DND-41 (cell line): ENCODE data around the gene PCLO.

Experiments used
- ATAC-seq: fragments of 200-7000 bp; cut with Tn5 transposase; 3 replicates; pipeline ENCODE4 v1.9.1; 2021; ENCODE audit warnings: low read depth; ENCODE audit not compliant: insufficient read depth
- DNase-seq: peaks from one replicate; pipeline ENCODE4 v3.0.0-alpha.2; 2020
- H2AFZ ChIP-seq: 2 replicates; pipeline ENCODE4 v1.6.0; 2012; ENCODE audit warnings: low read depth, low read length
- H3K27ac ChIP-seq: 2 replicates; pipeline ENCODE4 v1.5.1; 2012; ENCODE audit warnings: low read length, inconsistent platforms
- H3K27me3 ChIP-seq: fragments of 200-600 bp; sonication (generic); 2 replicates; pipeline ENCODE4 v1.6.0; 2012; ENCODE audit warnings: low read length, mild to moderate bottlenecking, inconsistent platforms; ENCODE audit not compliant: insufficient read depth, poor library complexity
- H3K36me3 ChIP-seq: 2 replicates; pipeline ENCODE4 v1.5.1; 2012; ENCODE audit warnings: low read length, inconsistent platforms; ENCODE audit not compliant: insufficient read depth
- H3K4me1 ChIP-seq: 2 replicates; pipeline ENCODE4 v1.5.1; 2012; ENCODE audit warnings: mild to moderate bottlenecking, low read length; ENCODE audit not compliant: insufficient read depth
- H3K4me2 ChIP-seq: 2 replicates; pipeline ENCODE4 v1.6.0; 2012; ENCODE audit warnings: mild to moderate bottlenecking, moderate library complexity, low read length, inconsistent platforms; ENCODE audit not compliant: insufficient read depth
- H3K4me3 ChIP-seq, 2 experiments: fragments of 200-600 bp in 1 of 2; shearing (Covaris generic) in 1 of 2; 2 replicates each; pipeline ENCODE4 v1.5.1; 2012 to 2016; ENCODE audit warnings: inconsistent platforms in 2 of 2, low read length in 2 of 2, mild to moderate bottlenecking in 2 of 2, low read depth in 1 of 2, moderate library complexity in 1 of 2
- H3K79me2 ChIP-seq: 2 replicates; pipeline ENCODE4 v1.6.0; 2012; ENCODE audit warnings: low read length, inconsistent platforms; ENCODE audit not compliant: insufficient read depth
- H3K9ac ChIP-seq: 2 replicates; pipeline ENCODE4 v1.6.0; 2012; ENCODE audit warnings: low read depth, mild to moderate bottlenecking, inconsistent platforms, low read length, moderate library complexity
- H3K9me3 ChIP-seq: 2 replicates; pipeline ENCODE4 v1.5.1; 2012; ENCODE audit warnings: low read length, moderate library complexity, mild to moderate bottlenecking, inconsistent platforms; ENCODE audit not compliant: insufficient read depth, severe bottlenecking
- H4K20me1 ChIP-seq: 2 replicates; pipeline ENCODE4 v1.6.0; 2012; ENCODE audit warnings: low read length; ENCODE audit not compliant: insufficient read depth
- EZH2 ChIP-seq: IDR thresholded peaks from 3 replicates; pipeline ENCODE4 v1.6.1; 2012; ENCODE audit warnings: borderline replicate concordance, low read depth, mild to moderate bottlenecking, moderate library complexity, low read length, inconsistent platforms; ENCODE audit not compliant: severe bottlenecking
- TF ChIP-seq, protein P1 (sequence below): IDR thresholded peaks from 2 replicates; pipeline ENCODE4 v1.5.1; 2012; ENCODE audit warnings: borderline replicate concordance, low read length, moderate library complexity, mild to moderate bottlenecking; ENCODE audit not compliant: poor library complexity, severe bottlenecking; ENCODE audit errors: extremely low read depth

The PCLO gene

GRCh38 chr7:83153419-83153818 lies 9.3 kb downstream of the PCLO start:
- no peak overlapping the region for H2AFZ ChIP-seq
- no peaks in the 10 kb centered on the region for H3K36me3 ChIP-seq
- no peak overlapping the region for H3K27ac ChIP-seq
- no peak overlapping the region for H3K4me2 ChIP-seq
- H3K27me3 ChIP-seq, result no peaks in the 10 kb centered on the region
- no peak for ATAC-seq
- TF ChIP-seq, protein P1, sequence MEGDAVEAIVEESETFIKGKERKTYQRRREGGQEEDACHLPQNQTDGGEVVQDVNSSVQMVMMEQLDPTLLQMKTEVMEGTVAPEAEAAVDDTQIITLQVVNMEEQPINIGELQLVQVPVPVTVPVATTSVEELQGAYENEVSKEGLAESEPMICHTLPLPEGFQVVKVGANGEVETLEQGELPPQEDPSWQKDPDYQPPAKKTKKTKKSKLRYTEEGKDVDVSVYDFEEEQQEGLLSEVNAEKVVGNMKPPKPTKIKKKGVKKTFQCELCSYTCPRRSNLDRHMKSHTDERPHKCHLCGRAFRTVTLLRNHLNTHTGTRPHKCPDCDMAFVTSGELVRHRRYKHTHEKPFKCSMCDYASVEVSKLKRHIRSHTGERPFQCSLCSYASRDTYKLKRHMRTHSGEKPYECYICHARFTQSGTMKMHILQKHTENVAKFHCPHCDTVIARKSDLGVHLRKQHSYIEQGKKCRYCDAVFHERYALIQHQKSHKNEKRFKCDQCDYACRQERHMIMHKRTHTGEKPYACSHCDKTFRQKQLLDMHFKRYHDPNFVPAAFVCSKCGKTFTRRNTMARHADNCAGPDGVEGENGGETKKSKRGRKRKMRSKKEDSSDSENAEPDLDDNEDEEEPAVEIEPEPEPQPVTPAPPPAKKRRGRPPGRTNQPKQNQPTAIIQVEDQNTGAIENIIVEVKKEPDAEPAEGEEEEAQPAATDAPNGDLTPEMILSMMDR, result no peak
- TF ChIP-seq EZH2, result no peak
- H4K20me1 ChIP-seq, result no peaks in the 10 kb centered on the region
- H3K9me3 ChIP-seq, result no peaks in the 10 kb centered on the region
- H3K4me3 ChIP-seq, result no peak overlapping the region
- H3K79me2 ChIP-seq, result no peaks in the 10 kb centered on the region
- H3K4me1 ChIP-seq, result no peaks in the 10 kb centered on the region
- H3K9ac ChIP-seq, result no peak overlapping the region
- DNase-seq, result no peak

- no peaks in the 10 kb centered on the region for H3K36me3 ChIP-seq
- TF ChIP-seq EZH2, result no peak
- TF ChIP-seq, protein P1, result no peak
- H3K4me2 ChIP-seq, result no peak overlapping the region
- H3K4me3 ChIP-seq, result no peak overlapping the region
- no peak overlapping the region for H3K9ac ChIP-seq
- no peaks in the 10 kb centered on the region for H3K27me3 ChIP-seq
- no peaks in the 10 kb centered on the region for H3K79me2 ChIP-seq
- DNase-seq (no peak), ATAC-seq (no peak)
- H2AFZ ChIP-seq, result no peak overlapping the region
- H4K20me1 ChIP-seq, result no peaks in the 10 kb centered on the region
- H3K9me3 ChIP-seq, result no peaks in the 10 kb centered on the region
- no peak overlapping the region for H3K27ac ChIP-seq
- H3K4me1 ChIP-seq, result no peaks in the 10 kb centered on the region
Observed at GRCh38 chr7:83150310-83150709, 12.4 kb downstream of the PCLO start.

DNA sequence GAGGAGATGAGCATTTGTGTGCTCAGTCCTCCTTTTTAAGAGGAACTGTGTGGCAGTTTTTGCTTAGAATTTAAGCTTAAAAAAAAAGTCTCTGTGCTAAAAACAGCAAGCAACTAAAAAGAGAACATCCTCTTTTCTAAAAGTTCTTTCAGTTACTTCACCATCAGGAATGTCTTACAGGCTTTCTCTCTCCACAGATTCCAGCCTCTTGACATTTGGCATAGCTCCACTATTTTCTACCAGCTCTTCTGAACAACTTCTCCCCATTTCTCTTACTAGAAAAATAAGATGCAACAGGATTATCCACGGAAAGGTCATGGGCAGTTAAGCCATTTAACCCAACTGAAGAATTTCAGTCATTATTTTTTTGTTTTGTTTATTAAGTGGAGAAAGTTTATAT lies 13.2 kb downstream of the PCLO start:
- no peaks in the 10 kb centered on the region for H3K27me3 ChIP-seq
- no peak overlapping the region for H3K9ac ChIP-seq
- H2AFZ ChIP-seq, result no peak overlapping the region
- no peak overlapping the region for H3K27ac ChIP-seq
- ATAC-seq, result no peak
- H3K4me1 ChIP-seq, result no peaks in the 10 kb centered on the region
- no peaks in the 10 kb centered on the region for H3K36me3 ChIP-seq
- no peak overlapping the region for H3K4me3 ChIP-seq
- H3K4me2 ChIP-seq, result no peak overlapping the region
- no peaks in the 10 kb centered on the region for H4K20me1 ChIP-seq
- no peaks in the 10 kb centered on the region for H3K79me2 ChIP-seq
- TF ChIP-seq, protein P1, result no peak
- TF ChIP-seq EZH2, result no peak
- H3K9me3 ChIP-seq, result no peaks in the 10 kb centered on the region
- no peak for DNase-seq

DNA sequence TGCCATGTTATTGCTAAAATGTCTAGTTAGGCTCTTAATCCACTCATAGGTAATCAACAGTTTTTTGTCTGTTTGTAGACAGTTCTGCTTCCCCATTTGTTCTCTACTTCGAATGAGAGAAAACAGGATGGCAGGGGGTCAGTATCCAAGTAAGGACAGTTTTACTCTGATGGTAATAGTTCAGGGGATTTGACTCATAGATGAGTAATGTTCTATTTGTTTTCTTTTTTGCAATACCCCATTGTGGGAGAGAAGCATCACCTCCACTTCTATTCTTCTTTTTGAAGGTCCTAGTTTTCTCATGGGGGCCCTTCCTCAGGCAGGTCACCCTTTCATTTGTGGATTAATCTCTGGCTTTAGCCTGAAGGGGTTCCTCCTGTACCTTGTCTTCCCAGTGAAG lies 13.9 kb downstream of the PCLO start:
- H3K36me3 ChIP-seq, result no peaks in the 10 kb centered on the region
- H3K9ac ChIP-seq, result no peak overlapping the region
- H3K4me2 ChIP-seq, result no peak overlapping the region
- no peak for ATAC-seq
- no peaks in the 10 kb centered on the region for H3K4me1 ChIP-seq
- H3K9me3 ChIP-seq, result no peaks in the 10 kb centered on the region
- no peaks in the 10 kb centered on the region for H3K27me3 ChIP-seq
- H3K79me2 ChIP-seq, result no peaks in the 10 kb centered on the region
- H4K20me1 ChIP-seq, result no peaks in the 10 kb centered on the region
- DNase-seq, result no peak
- no peak for TF ChIP-seq EZH2
- TF ChIP-seq, protein P1, result no peak
- no peak overlapping the region for H3K27ac ChIP-seq
- no peak overlapping the region for H2AFZ ChIP-seq
- no peak overlapping the region for H3K4me3 ChIP-seq
